A673 (cell line): ENCODE data around the gene COL9A3. TPM values are rescaled to one million over a fixed set of nuclear protein-coding genes. Genes with fewer than 3 reads are reported as not detected.

Source experiments
- BruUV-seq: library from RNA; stranded (reverse); fragments of 400-500 nt; replicated peaks from 2 replicates; lab custom pipeline; 2021; lab: Mats Ljungman, UMichigan
- CTCF ChIA-PET: fragments of 300-600 bp; sonication (Branson Sonifier 250); formaldehyde crosslinking; loops from one replicate; lab custom pipeline; 2022; ENCODE audit warnings: antibody characterized with exemption; lab: Charles Lee
- POLR2A ChIA-PET: fragments of 300-600 bp; sonication (Branson Sonifier 250); formaldehyde crosslinking; loops from one replicate; lab custom pipeline; 2022; ENCODE audit warnings: antibody characterized with exemption; ENCODE audit not compliant: low non-redundant PET; lab: Charles Lee
- DNase-seq: peaks from one replicate; pipeline ENCODE4 v3.0.0-alpha.2; 2015; ENCODE audit warnings: low spot score
- H3K27ac ChIP-seq: fragments of 200-600 bp; sonication (generic); 2 replicates; pipeline ENCODE4 v1.5.1; 2016; ENCODE audit warnings: mixed run types, low read depth, mild to moderate bottlenecking, mixed read lengths, antibody characterized with exemption, low read length; ENCODE audit not compliant: poor library complexity, severe bottlenecking
- H3K27me3 ChIP-seq: fragments of 200-600 bp; sonication (generic); replicated peaks from 2 replicates; pipeline ENCODE4 v1.6.1; 2017; ENCODE audit warnings: mixed run types, low read depth, mild to moderate bottlenecking, mixed read lengths, antibody characterized with exemption, low read length; ENCODE audit not compliant: insufficient read depth, poor library complexity
- H3K36me3 ChIP-seq: fragments of 200-600 bp; sonication (generic); 2 replicates; pipeline ENCODE4 v1.6.1; 2016; ENCODE audit warnings: mixed run types, mild to moderate bottlenecking, mixed read lengths, antibody characterized with exemption, low read length; ENCODE audit not compliant: insufficient read depth, poor library complexity, severe bottlenecking
- H3K4me1 ChIP-seq: fragments of 200-600 bp; sonication (generic); 2 replicates; pipeline ENCODE4 v1.6.1; 2017; ENCODE audit warnings: mixed run types, mild to moderate bottlenecking, mixed read lengths, antibody characterized with exemption, low read length; ENCODE audit not compliant: insufficient read depth, poor library complexity, severe bottlenecking
- H3K4me3 ChIP-seq: fragments of 200-600 bp; sonication (generic); 2 replicates; pipeline ENCODE4 v1.5.1; 2016; ENCODE audit warnings: low read depth, mixed run types, mild to moderate bottlenecking, mixed read lengths, low read length; ENCODE audit not compliant: poor library complexity, severe bottlenecking
- H3K9me3 ChIP-seq: fragments of 200-600 bp; sonication (generic); 2 replicates; pipeline ENCODE4 v1.6.1; 2016; ENCODE audit warnings: mixed run types, low read depth, mild to moderate bottlenecking, mixed read lengths, antibody characterized with exemption, low read length; ENCODE audit not compliant: poor library complexity, severe bottlenecking
- CTCF ChIP-seq: fragments of 300-800, 200-600 bp; sonication (generic); conservative IDR thresholded peaks from 2 replicates; pipeline ENCODE4 v1.5.1; 2017; ENCODE audit warnings: low read depth, mild to moderate bottlenecking, antibody characterized with exemption, low read length, moderate library complexity, mixed read lengths
- EZH2 ChIP-seq: fragments of 200-600 bp; sonication (generic); IDR thresholded peaks from 2 replicates; pipeline ENCODE4 v1.6.1; 2017; ENCODE audit warnings: borderline replicate concordance, low read depth, mild to moderate bottlenecking, mixed read lengths, antibody characterized with exemption, low read length; ENCODE audit not compliant: poor library complexity, severe bottlenecking
- intact Hi-C: fragments of 100-400 bp; cut with micrococcal nuclease; formaldehyde crosslinking; loops from one replicate; pipeline ENCODE4 v1.10.0; 2022; ENCODE audit not compliant: unreplicated experiment
- total RNA-seq: library from RNA; stranded (reverse); gene quantifications from 2 replicates; pipeline ENCODE4 v1.2.3, GENCODE V29; 2021

Gene COL9A3
- total RNA-seq, 1 experiment from 2014 or later: 8.4 TPM

DNA sequence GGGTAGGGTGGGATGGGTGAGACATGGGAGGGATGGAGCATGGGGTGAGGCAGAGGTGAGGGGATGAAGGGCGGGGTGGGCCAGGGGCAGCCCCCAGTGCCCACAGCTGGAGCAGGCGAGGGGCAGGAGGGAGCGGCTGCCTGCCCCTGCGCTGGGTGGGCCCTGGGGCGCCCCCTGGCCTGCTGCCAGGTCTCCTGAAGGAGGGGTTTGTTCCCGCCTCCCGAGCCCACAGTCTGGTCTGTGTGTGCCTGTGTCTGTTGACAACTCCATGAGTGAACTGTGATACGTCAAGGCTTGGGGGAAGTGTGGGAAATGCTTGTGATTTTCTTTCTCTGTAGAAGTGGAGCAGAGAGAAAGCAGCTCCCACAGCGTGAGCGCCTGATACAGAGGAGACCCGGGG is 31.5 kb upstream of the COL9A3 start:
- ChIA-PET CTCF (no interaction called here), POLR2A (no interaction called here)
- Histone ChIP-seq H3K36me3 (no peaks in the 10 kb centered on the region), H3K4me1 (peaks cover 16% of the 10 kb centered on the region), H3K4me3 (no peak overlapping the region), H3K9me3 (no peaks in the 10 kb centered on the region), H3K27me3 (no peaks in the 10 kb centered on the region), H3K27ac (peak overlapping the region; percentile 16)
- no peak for DNase-seq
- no TSS peak for BruUV-seq
- intact Hi-C loops: no loop called here
- TF ChIP-seq CTCF (no peak), EZH2 (no peak)

GRCh38 chr20:62786157-62786556 is 30.7 kb upstream of the COL9A3 start:
- H3K4me1 ChIP-seq: peaks cover 16% of the 10 kb centered on the region
- CTCF ChIA-PET: interaction anchor here (0.6 kb wide), 1 partner anchor 22 kb away, joined by 7 read pairs; no protein-coding TSS in a partner anchor
- no peak for DNase-seq
- H3K27ac ChIP-seq: peak overlapping the region; percentile 16
- intact Hi-C loops: no loop called here
- no peaks in the 10 kb centered on the region for H3K27me3 ChIP-seq
- TF ChIP-seq EZH2: no peak
- TF ChIP-seq CTCF: no peak
- H3K36me3 ChIP-seq: no peaks in the 10 kb centered on the region
- no peaks in the 10 kb centered on the region for H3K9me3 ChIP-seq
- no TSS peak for BruUV-seq
- POLR2A ChIA-PET: no interaction called here
- no peak overlapping the region for H3K4me3 ChIP-seq

DNA sequence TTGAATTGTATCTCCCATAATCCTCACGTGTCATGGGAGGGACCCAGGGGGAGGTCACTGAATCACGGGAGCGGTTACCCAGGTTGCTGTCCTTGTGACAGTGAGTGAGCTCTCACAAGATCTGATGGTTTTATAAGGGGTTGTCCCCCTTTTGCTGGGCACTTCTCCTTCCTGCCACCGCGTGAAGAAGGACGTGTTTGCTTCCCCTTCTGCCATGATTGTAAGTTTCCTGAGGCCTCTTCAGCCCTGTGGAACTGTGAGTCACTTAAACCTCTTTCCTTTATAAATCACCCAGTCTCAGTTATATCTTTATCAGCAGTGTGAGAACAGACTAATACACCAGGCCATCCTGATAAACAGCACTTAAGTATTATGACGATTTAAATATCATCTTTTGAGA is 29.5 kb upstream of the COL9A3 start:
- no peak for DNase-seq
- TF ChIP-seq CTCF (no peak), EZH2 (no peak)
- CTCF ChIA-PET: no interaction called here
- POLR2A ChIA-PET: no interaction called here
- no peaks in the 10 kb centered on the region for H3K9me3 ChIP-seq
- BruUV-seq: no TSS peak
- intact Hi-C loops: no loop called here
- H3K4me1 ChIP-seq: peaks cover 14% of the 10 kb centered on the region
- H3K27me3 ChIP-seq: no peaks in the 10 kb centered on the region
- no peak overlapping the region for H3K27ac ChIP-seq
- H3K4me3 ChIP-seq: no peak overlapping the region
- H3K36me3 ChIP-seq: no peaks in the 10 kb centered on the region
